Astrocyte (in vitro differentiated cells and primary cell): ENCODE data around the gene FABP7. TPM values are rescaled to one million over a fixed set of nuclear protein-coding genes. Genes with fewer than 3 reads are reported as not detected.

Source experiments
- DNase-seq: peaks from one replicate; pipeline ENCODE4 v3.0.0-alpha.2; 2010; ENCODE audit warnings: low read depth
- FAIRE-seq: peaks from 2 replicates; lab custom pipeline; 2011; peaks lifted over from hg19 to GRCh38; lab: Jason Lieb, UNC
- H2AFZ ChIP-seq: 2 replicates; pipeline ENCODE4 v1.6.0; 2012; ENCODE audit warnings: low read depth, low read length, inconsistent platforms
- H3K27ac ChIP-seq: 2 replicates; pipeline ENCODE4 v1.5.1; 2011; ENCODE audit warnings: low read depth, low read length, inconsistent platforms
- H3K27me3 ChIP-seq: 2 replicates; pipeline ENCODE4 v1.6.0; 2011; ENCODE audit warnings: low read length, inconsistent platforms; ENCODE audit not compliant: insufficient read depth
- H3K36me3 ChIP-seq: 2 replicates; pipeline ENCODE4 v1.5.1; 2011; ENCODE audit warnings: low read length, inconsistent platforms; ENCODE audit not compliant: insufficient read depth
- H3K4me1 ChIP-seq: 2 replicates; pipeline ENCODE4 v1.5.1; 2011; ENCODE audit warnings: low read length, inconsistent platforms; ENCODE audit not compliant: insufficient read depth
- H3K4me2 ChIP-seq: 2 replicates; pipeline ENCODE4 v1.6.0; 2012; ENCODE audit warnings: low read length, inconsistent platforms
- H3K4me3 ChIP-seq: 2 replicates; pipeline ENCODE4 v1.5.1; 2011; ENCODE audit warnings: low read depth, mild to moderate bottlenecking, low read length, inconsistent platforms; ENCODE audit not compliant: insufficient read depth
- H3K79me2 ChIP-seq: 2 replicates; pipeline ENCODE4 v1.6.0; 2012; ENCODE audit warnings: mild to moderate bottlenecking, low read length, inconsistent platforms; ENCODE audit not compliant: insufficient read depth
- H3K9ac ChIP-seq: 2 replicates; pipeline ENCODE4 v1.6.0; 2012; ENCODE audit warnings: mild to moderate bottlenecking, low read length, inconsistent platforms
- H3K9me3 ChIP-seq: 2 replicates; pipeline ENCODE4 v1.5.1; 2012; ENCODE audit warnings: low read depth, mild to moderate bottlenecking, low read length, inconsistent platforms; ENCODE audit not compliant: insufficient read depth
- H4K20me1 ChIP-seq: 2 replicates; pipeline ENCODE4 v1.6.0; 2012; ENCODE audit warnings: low read length, inconsistent platforms; ENCODE audit not compliant: insufficient read depth
- H3K27ac Mint-ChIP-seq: one replicate; pipeline ENCODE4 v1.8.0; 2021; ENCODE audit warnings: mild to moderate bottlenecking, mixed read lengths; ENCODE audit not compliant: unreplicated experiment
- H3K27me3 Mint-ChIP-seq: one replicate; pipeline ENCODE4 v1.8.0; 2021; ENCODE audit warnings: low read depth, mixed read lengths; ENCODE audit not compliant: unreplicated experiment
- H3K36me3 Mint-ChIP-seq: one replicate; pipeline ENCODE4 v1.8.0; 2021; ENCODE audit warnings: low read depth, mixed read lengths; ENCODE audit not compliant: unreplicated experiment
- H3K4me1 Mint-ChIP-seq: one replicate; pipeline ENCODE4 v1.8.0; 2021; ENCODE audit warnings: low read depth, mixed read lengths; ENCODE audit not compliant: unreplicated experiment
- H3K4me3 Mint-ChIP-seq: one replicate; pipeline ENCODE4 v1.8.0; 2021; ENCODE audit warnings: mild to moderate bottlenecking, moderate library complexity, mixed read lengths; ENCODE audit not compliant: unreplicated experiment
- H3K9me3 Mint-ChIP-seq: one replicate; pipeline ENCODE4 v1.8.0; 2021; ENCODE audit warnings: mild to moderate bottlenecking, mixed read lengths; ENCODE audit not compliant: unreplicated experiment
- CTCF ChIP-seq: IDR thresholded peaks from 2 replicates; pipeline ENCODE4 v1.5.1; 2011; ENCODE audit warnings: low read depth, mild to moderate bottlenecking, inconsistent platforms, low read length, moderate library complexity; ENCODE audit not compliant: insufficient read depth
- EZH2 ChIP-seq: IDR thresholded peaks from 2 replicates; pipeline ENCODE4 v1.6.1; 2012; ENCODE audit warnings: mild to moderate bottlenecking, low read length, inconsistent platforms; ENCODE audit not compliant: insufficient read depth
- total RNA-seq: library from RNA; stranded (reverse); gene quantifications from 2 replicates; pipeline ENCODE4 v1.2.1, GENCODE V29; 2021

Gene FABP7
- total RNA-seq, 1 donor from 2014 or later: 1.1 TPM

GRCh38 chr6:122791310-122791679 lies 11.8 kb downstream of the FABP7 start:
- Histone ChIP-seq H3K4me2 (peak overlapping the region; percentile 96), H3K27me3 (no peaks in the 10 kb centered on the region), H3K4me1 (peaks cover 18% of the 10 kb centered on the region), H3K79me2 (peaks cover 14% of the 10 kb centered on the region), H3K4me3 (no peak overlapping the region), H3K9me3 (no peaks in the 10 kb centered on the region), H3K36me3 (no peaks in the 10 kb centered on the region), H4K20me1 (no peaks in the 10 kb centered on the region), H3K9ac (no peak overlapping the region), H2AFZ (no peak overlapping the region), H3K27ac (no peak overlapping the region)
- H3K27ac Mint-ChIP-seq: no peak overlapping the region
- H3K27me3 Mint-ChIP-seq: peaks cover under 1% of the 10 kb centered on the region
- FAIRE-seq: no peak
- no peak for DNase-seq
- H3K4me3 Mint-ChIP-seq: no peak overlapping the region
- no peaks in the 10 kb centered on the region for H3K4me1 Mint-ChIP-seq
- no peak for TF ChIP-seq EZH2
- no peak for TF ChIP-seq CTCF
- no peaks in the 10 kb centered on the region for H3K36me3 Mint-ChIP-seq
- no peaks in the 10 kb centered on the region for H3K9me3 Mint-ChIP-seq

- no peaks in the 10 kb centered on the region for H3K9me3 Mint-ChIP-seq
- H2AFZ ChIP-seq: no peak overlapping the region
- peaks cover 2% of the 10 kb centered on the region for H3K4me1 Mint-ChIP-seq
- H3K4me1 ChIP-seq: peaks cover 21% of the 10 kb centered on the region
- no peaks in the 10 kb centered on the region for H3K9me3 ChIP-seq
- no peaks in the 10 kb centered on the region for H3K36me3 ChIP-seq
- H3K79me2 ChIP-seq: peaks cover 14% of the 10 kb centered on the region
- TF ChIP-seq EZH2 (no peak), CTCF (no peak)
- no peaks in the 10 kb centered on the region for H3K27me3 Mint-ChIP-seq
- no peaks in the 10 kb centered on the region for H3K27me3 ChIP-seq
- no peak overlapping the region for H3K4me2 ChIP-seq
- H3K36me3 Mint-ChIP-seq: no peaks in the 10 kb centered on the region
- no peak overlapping the region for H3K27ac Mint-ChIP-seq
- DNase-seq (no peak), FAIRE-seq (no peak)
- no peak overlapping the region for H3K4me3 Mint-ChIP-seq
- no peak overlapping the region for H3K27ac ChIP-seq
- H4K20me1 ChIP-seq: no peaks in the 10 kb centered on the region
- no peak overlapping the region for H3K4me3 ChIP-seq
- H3K9ac ChIP-seq: no peak overlapping the region
Measured at GRCh38 chr6:122792766-122793165, 13.2 kb downstream of the FABP7 start.

- Histone ChIP-seq H3K9me3 (no peaks in the 10 kb centered on the region), H4K20me1 (no peaks in the 10 kb centered on the region), H3K36me3 (no peaks in the 10 kb centered on the region), H3K9ac (no peak overlapping the region), H3K27me3 (no peaks in the 10 kb centered on the region), H3K4me2 (peak overlapping the region; percentile 71), H3K27ac (peak overlapping the region; percentile 4), H3K4me3 (no peak overlapping the region), H3K4me1 (peaks cover 26% of the 10 kb centered on the region), H2AFZ (no peak overlapping the region), H3K79me2 (no peaks in the 10 kb centered on the region)
- Mint-ChIP-seq H3K27me3 (no peaks in the 10 kb centered on the region), H3K4me1 (peaks cover 15% of the 10 kb centered on the region), H3K9me3 (no peaks in the 10 kb centered on the region), H3K4me3 (no peak overlapping the region), H3K36me3 (peaks cover 2% of the 10 kb centered on the region), H3K27ac (no peak overlapping the region)
- DNase-seq (no peak), FAIRE-seq (no peak)
- TF ChIP-seq CTCF: no peak
- no peak for TF ChIP-seq EZH2
Measured at GRCh38 chr6:122797537-122797936, 18.0 kb downstream of the FABP7 start.
